K562 (cell line): Measurements from ENCODE around the gene CCDC102B. TPM values are rescaled to one million over a fixed set of nuclear protein-coding genes. Genes with fewer than 3 reads are reported as not detected.

Experiments
- ATAC-seq: fragments of 200-7000 bp; cut with Tn5 transposase; 3 replicates; pipeline ENCODE4 v1.9.1; 2020; ENCODE audit warnings: moderate library complexity
- BruUV-seq: library from RNA; stranded (reverse); fragments of 400-500 nt; replicated peaks from 2 replicates; lab custom pipeline; 2021; lab: Mats Ljungman, UMichigan
- CTCF ChIA-PET: fragments of 300-600 bp; formaldehyde crosslinking; extraction: SDS; loops from one replicate; lab custom pipeline; 2021; ENCODE audit warnings: low intra/inter-chr PET ratio; lab: Yijun Ruan, JAX
- POLR2A ChIA-PET: fragments of 300-600, 350-650 bp; sonication (Branson Sonifier 250); formaldehyde crosslinking; extraction: SDS; loops from one replicate; lab custom pipeline; 2021; ENCODE audit warnings: antibody characterized with exemption, inconsistent platforms; lab: Yijun Ruan, JAX
- DNase-seq, 4 experiments: peaks; one replicate each; pipeline versions ENCODE4 v3.0.0 to v3.0.0-alpha.2; 2011 to 2018; ENCODE audit warnings: low spot score in 3 of 4, mixed read lengths in 3 of 4; ENCODE audit errors: extremely low read depth in 1 of 4
- FAIRE-seq: peaks from 2 replicates; lab custom pipeline; 2011; peaks lifted over from hg19 to GRCh38; lab: Jason Lieb, UNC
- H2AFZ ChIP-seq: 2 replicates; pipeline ENCODE4 v1.6.0; 2011; ENCODE audit warnings: low read depth, low read length, control low read depth, inconsistent platforms
- H3K27ac ChIP-seq: fragments of 200-600 bp; 3 replicates; pipeline ENCODE4 v1.8.0; 2011; ENCODE audit warnings: low read depth, mild to moderate bottlenecking, control low read depth, inconsistent platforms, low read length, moderate library complexity, mixed read lengths; ENCODE audit errors: extremely low read depth
- H3K27me3 ChIP-seq, 2 experiments: fragments of 300-600 bp in 1 of 2; 2 replicates in 1 of 2; 3 replicates in 1 of 2; pipeline versions ENCODE4 v1.6.0 to v1.8.0; 2011; ENCODE audit warnings: inconsistent platforms in 2 of 2, low read length in 2 of 2, mild to moderate bottlenecking in 1 of 2, mixed read lengths in 1 of 2, moderate library complexity in 1 of 2; ENCODE audit not compliant: control insufficient read depth in 2 of 2, insufficient read depth in 2 of 2
- H3K36me3 ChIP-seq: fragments of 300-600 bp; 3 replicates; pipeline ENCODE4 v1.8.0; 2011; ENCODE audit warnings: mild to moderate bottlenecking, low read length, inconsistent platforms; ENCODE audit not compliant: control insufficient read depth, insufficient read depth
- H3K4me1 ChIP-seq, 2 experiments: fragments of 200-600 bp in 1 of 2; replicated peaks in 1 of 2; 2 replicates in 1 of 2; 3 replicates in 1 of 2; pipeline versions ENCODE4 v1.5.1 to v1.8.0; 2011; ENCODE audit warnings: inconsistent platforms in 2 of 2, low read length in 2 of 2, mild to moderate bottlenecking in 1 of 2, mixed read lengths in 1 of 2, moderate library complexity in 1 of 2; ENCODE audit not compliant: control insufficient read depth in 2 of 2, insufficient read depth in 2 of 2
- H3K4me2 ChIP-seq: 2 replicates; pipeline ENCODE4 v1.6.1; 2011; ENCODE audit warnings: low read length, control low read depth, inconsistent platforms, mixed read lengths; ENCODE audit not compliant: insufficient read depth
- H3K4me3 ChIP-seq: fragments of 200-600 bp; sonication (generic), shearing (Covaris generic); 2 replicates; pipeline ENCODE4 v1.5.1; 2016; ENCODE audit warnings: control low read depth, inconsistent platforms
- H3K79me2 ChIP-seq: fragments of 200-600 bp; 3 replicates; pipeline ENCODE4 v1.8.0; 2011; ENCODE audit warnings: low read length, inconsistent platforms; ENCODE audit not compliant: control insufficient read depth, insufficient read depth
- H3K9ac ChIP-seq, 2 experiments: 2 replicates each; pipeline versions ENCODE4 v1.6.0 to v1.6.1; 2011; ENCODE audit warnings: low read depth in 2 of 2, low read length in 2 of 2, control low read depth in 1 of 2, inconsistent platforms in 1 of 2, mild to moderate bottlenecking in 1 of 2, mixed read lengths in 1 of 2; ENCODE audit not compliant: insufficient read depth in 1 of 2
- H3K9me1 ChIP-seq: one replicate; pipeline ENCODE4 v1.6.0; 2011; ENCODE audit warnings: inconsistent platforms, mild to moderate bottlenecking, low read length, moderate library complexity; ENCODE audit not compliant: control insufficient read depth, insufficient read depth
- H3K9me3 ChIP-seq: replicated peaks from 2 replicates; pipeline ENCODE4 v1.5.1; 2011; ENCODE audit warnings: low read depth, low read length, inconsistent platforms; ENCODE audit not compliant: control insufficient read depth, insufficient read depth
- H4K20me1 ChIP-seq: replicated peaks from 2 replicates; pipeline ENCODE4 v1.6.1; 2011; ENCODE audit warnings: low read length, inconsistent platforms, mixed read lengths; ENCODE audit not compliant: control insufficient read depth, insufficient read depth
- CAMTA2 ChIP-seq: fragments of 250-450 bp; sonication (Bioruptor Pico); conservative IDR thresholded peaks from 2 replicates; pipeline ENCODE4 v1.5.1; 2022
- HNRNPL ChIP-seq: fragments of 200-400 bp; formaldehyde crosslinking; IDR thresholded peaks from 2 replicates; pipeline ENCODE4 v1.6.1; 2017; ENCODE audit warnings: low read depth, mild to moderate bottlenecking, low read length
- NCOA2 ChIP-seq, 2 experiments: fragments of 450-650 bp; IDR thresholded peaks; 2 replicates each; pipeline ENCODE4 v1.6.1; 2018; ENCODE audit warnings: mild to moderate bottlenecking in 2 of 2, moderate library complexity in 1 of 2; ENCODE audit not compliant: partially characterized antibody in 2 of 2
- NR4A1 ChIP-seq, 2 experiments: fragments of 250-450 bp in 1 of 2; fragments of 450-650 bp in 1 of 2; sonication (Bioruptor Pico) in 1 of 2; IDR thresholded peaks; 2 replicates each; pipeline versions ENCODE4 v1.4.0 to v1.6.1; 2016 to 2020; ENCODE audit warnings: mild to moderate bottlenecking in 2 of 2, missing compliant biosample characterization in 1 of 2, missing genetic modification characterization in 1 of 2, moderate library complexity in 1 of 2
- RBM39 ChIP-seq: fragments of 200-400 bp; formaldehyde crosslinking; optimal IDR thresholded peaks from 2 replicates; pipeline ENCODE3; 2018; ENCODE audit warnings: low read depth, low read length
- ZBTB17 ChIP-seq: fragments of 450-650 bp; formaldehyde crosslinking; IDR thresholded peaks from 2 replicates; pipeline ENCODE4 v1.4.0; 2020; ENCODE audit warnings: mild to moderate bottlenecking
- ZSCAN29 ChIP-seq: fragments of 450-650 bp; IDR thresholded peaks from 2 replicates; pipeline ENCODE4 v1.6.1; 2017
- WGBS: fragments of 100-300 bp; shearing (Covaris generic); methylation state at CpG from one replicate; pipeline ENCODE4 v1.1.6; 2016; ENCODE audit warnings: low coverage, mixed read lengths; ENCODE audit not compliant: insufficient coverage; ENCODE audit errors: missing lambda C conversion rate; 5-methylcytosine and 5-hydroxymethylcytosine counted together
- in situ Hi-C: fragments of 300-500 bp; cut with MboI; formaldehyde crosslinking; loops from 4 replicates; pipeline ENCODE4 v1.15.0; 2018; ENCODE audit warnings: inconsistent platforms, mixed read lengths
- intact Hi-C: fragments of 100-400 bp; cut with micrococcal nuclease; formaldehyde crosslinking; loops from 2 replicates; pipeline ENCODE4 v1.14.2; 2022
- polyA plus RNA-seq, 8 experiments: library from polyadenylated mRNA; depleted of rRNA in 4 of 8; stranded (reverse) in 5 of 8; unstranded in 3 of 8; fragments of >200 nt; fragmentation: Nextera tagmentation in 2 of 8; fragmentation: Illumina TruSeq in 1 of 8; extraction: Ambion mirVana in 2 of 8; extraction: Trizol in 1 of 8; gene quantifications; 2 replicates each; pipeline versions ENCODE4 v1.2.1 to v1.2.3, GENCODE V29; 2011 to 2014; ENCODE audit warnings: inconsistent platforms in 1 of 8, missing spikeins in 1 of 8
- total RNA-seq, 7 experiments: library from RNA; depleted of rRNA in 6 of 7; stranded (reverse); fragments of >200 nt in 6 of 7; fragmentation: Illumina TruSeq in 2 of 7; extraction: Trizol in 2 of 7; gene quantifications; 2 replicates each; pipeline versions ENCODE4 v1.2.1 to v1.2.3, GENCODE V29; 2011 to 2021; ENCODE audit warnings: low replicate concordance in 1 of 7
- TF ChIP-seq, protein P1 (sequence below): fragments of 450-650 bp; formaldehyde crosslinking; IDR thresholded peaks from 2 replicates; pipeline ENCODE4 v1.4.0; 2020; ENCODE audit warnings: mild to moderate bottlenecking, moderate library complexity
- TF ChIP-seq, protein P2 (sequence below), 2 experiments: fragments of 450-650 bp in 1 of 2; sonication (generic) in 1 of 2; formaldehyde crosslinking; conservative IDR thresholded peaks; 2 replicates each; pipeline versions ENCODE4 v1.4.0 to v1.8.1; 2020 to 2022; ENCODE audit warnings: mild to moderate bottlenecking in 1 of 2, missing genetic modification reagents in 1 of 2
- TF ChIP-seq, protein P3 (sequence below): fragments of 450-650 bp; IDR thresholded peaks from 2 replicates; pipeline ENCODE4 v1.6.1; 2016; ENCODE audit warnings: low read depth
- TF ChIP-seq, protein P4 (sequence below): IDR thresholded peaks from 3 replicates; pipeline ENCODE4 v1.6.1; 2011; ENCODE audit warnings: borderline replicate concordance, mild to moderate bottlenecking; ENCODE audit not compliant: insufficient read length, insufficient read depth

CCDC102B gene
- total and polyA plus RNA-seq, 9 of the 15 experiments (the other 6 are each of a cell fraction or from before 2014, with no cell fraction given) = 0.18 to 1.5 (median 0.73) TPM

DNA sequence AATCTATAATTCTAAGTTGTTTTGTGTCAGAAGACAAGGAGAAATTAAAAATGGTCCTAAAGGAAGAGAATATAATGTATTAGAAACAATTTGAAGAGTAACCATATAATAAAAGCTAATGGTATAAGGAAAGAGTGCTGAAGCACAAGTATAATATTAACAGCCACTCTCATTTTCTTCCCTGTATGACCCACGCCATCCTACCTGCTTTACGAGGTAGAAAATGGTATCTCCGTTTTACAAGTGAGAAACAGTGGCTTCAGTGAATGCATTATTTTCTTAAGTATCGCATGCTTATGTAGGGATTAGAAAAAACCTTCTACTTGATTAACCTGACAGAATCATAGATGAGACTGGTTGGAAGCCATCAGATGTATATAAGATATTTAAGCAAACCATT is 266.2 kb downstream of the CCDC102B start:
- ChIA-PET POLR2A (no interaction called here), CTCF (no interaction called here)
- Histone ChIP-seq H3K9me1 (no peaks in the 10 kb centered on the region), H3K9ac (no peak overlapping the region), H2AFZ (no peak overlapping the region), H3K4me1 (no peaks in the 10 kb centered on the region), H3K79me2 (no peaks in the 10 kb centered on the region), H3K9me3 (no peaks in the 10 kb centered on the region), H3K27me3 (no peaks in the 10 kb centered on the region)
- BruUV-seq = no TSS peak
- ATAC-seq (no peak), FAIRE-seq (no peak)
- WGBS = 0% methylated on average over 4 of the region's 4 CpGs
- in situ Hi-C loops = no loop called here
- TF ChIP-seq, protein P1, sequence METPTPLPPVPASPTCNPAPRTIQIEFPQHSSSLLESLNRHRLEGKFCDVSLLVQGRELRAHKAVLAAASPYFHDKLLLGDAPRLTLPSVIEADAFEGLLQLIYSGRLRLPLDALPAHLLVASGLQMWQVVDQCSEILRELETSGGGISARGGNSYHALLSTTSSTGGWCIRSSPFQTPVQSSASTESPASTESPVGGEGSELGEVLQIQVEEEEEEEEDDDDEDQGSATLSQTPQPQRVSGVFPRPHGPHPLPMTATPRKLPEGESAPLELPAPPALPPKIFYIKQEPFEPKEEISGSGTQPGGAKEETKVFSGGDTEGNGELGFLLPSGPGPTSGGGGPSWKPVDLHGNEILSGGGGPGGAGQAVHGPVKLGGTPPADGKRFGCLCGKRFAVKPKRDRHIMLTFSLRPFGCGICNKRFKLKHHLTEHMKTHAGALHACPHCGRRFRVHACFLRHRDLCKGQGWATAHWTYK (CRISPR knock-in tag) = no peak
- TF ChIP-seq RBM39 = no peak
- TF ChIP-seq, protein P2, sequence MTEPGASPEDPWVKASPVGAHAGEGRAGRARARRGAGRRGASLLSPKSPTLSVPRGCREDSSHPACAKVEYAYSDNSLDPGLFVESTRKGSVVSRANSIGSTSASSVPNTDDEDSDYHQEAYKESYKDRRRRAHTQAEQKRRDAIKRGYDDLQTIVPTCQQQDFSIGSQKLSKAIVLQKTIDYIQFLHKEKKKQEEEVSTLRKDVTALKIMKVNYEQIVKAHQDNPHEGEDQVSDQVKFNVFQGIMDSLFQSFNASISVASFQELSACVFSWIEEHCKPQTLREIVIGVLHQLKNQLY (CRISPR knock-in tag; conservative IDR thresholded peaks at IDR 0.05) = no peak
- no peak for TF ChIP-seq ZSCAN29
- no peak for TF ChIP-seq NR4A1 (CRISPR knock-in tag; IDR thresholded peaks at IDR 0.05)
- TF ChIP-seq NR4A1 (tag; IDR thresholded peaks at IDR 0.05) = no peak
- no peak for TF ChIP-seq NCOA2 (IDR thresholded peaks at IDR 0.05; ENCODE audit: partially characterized antibody in 2 of 2)
- TF ChIP-seq, protein P3, sequence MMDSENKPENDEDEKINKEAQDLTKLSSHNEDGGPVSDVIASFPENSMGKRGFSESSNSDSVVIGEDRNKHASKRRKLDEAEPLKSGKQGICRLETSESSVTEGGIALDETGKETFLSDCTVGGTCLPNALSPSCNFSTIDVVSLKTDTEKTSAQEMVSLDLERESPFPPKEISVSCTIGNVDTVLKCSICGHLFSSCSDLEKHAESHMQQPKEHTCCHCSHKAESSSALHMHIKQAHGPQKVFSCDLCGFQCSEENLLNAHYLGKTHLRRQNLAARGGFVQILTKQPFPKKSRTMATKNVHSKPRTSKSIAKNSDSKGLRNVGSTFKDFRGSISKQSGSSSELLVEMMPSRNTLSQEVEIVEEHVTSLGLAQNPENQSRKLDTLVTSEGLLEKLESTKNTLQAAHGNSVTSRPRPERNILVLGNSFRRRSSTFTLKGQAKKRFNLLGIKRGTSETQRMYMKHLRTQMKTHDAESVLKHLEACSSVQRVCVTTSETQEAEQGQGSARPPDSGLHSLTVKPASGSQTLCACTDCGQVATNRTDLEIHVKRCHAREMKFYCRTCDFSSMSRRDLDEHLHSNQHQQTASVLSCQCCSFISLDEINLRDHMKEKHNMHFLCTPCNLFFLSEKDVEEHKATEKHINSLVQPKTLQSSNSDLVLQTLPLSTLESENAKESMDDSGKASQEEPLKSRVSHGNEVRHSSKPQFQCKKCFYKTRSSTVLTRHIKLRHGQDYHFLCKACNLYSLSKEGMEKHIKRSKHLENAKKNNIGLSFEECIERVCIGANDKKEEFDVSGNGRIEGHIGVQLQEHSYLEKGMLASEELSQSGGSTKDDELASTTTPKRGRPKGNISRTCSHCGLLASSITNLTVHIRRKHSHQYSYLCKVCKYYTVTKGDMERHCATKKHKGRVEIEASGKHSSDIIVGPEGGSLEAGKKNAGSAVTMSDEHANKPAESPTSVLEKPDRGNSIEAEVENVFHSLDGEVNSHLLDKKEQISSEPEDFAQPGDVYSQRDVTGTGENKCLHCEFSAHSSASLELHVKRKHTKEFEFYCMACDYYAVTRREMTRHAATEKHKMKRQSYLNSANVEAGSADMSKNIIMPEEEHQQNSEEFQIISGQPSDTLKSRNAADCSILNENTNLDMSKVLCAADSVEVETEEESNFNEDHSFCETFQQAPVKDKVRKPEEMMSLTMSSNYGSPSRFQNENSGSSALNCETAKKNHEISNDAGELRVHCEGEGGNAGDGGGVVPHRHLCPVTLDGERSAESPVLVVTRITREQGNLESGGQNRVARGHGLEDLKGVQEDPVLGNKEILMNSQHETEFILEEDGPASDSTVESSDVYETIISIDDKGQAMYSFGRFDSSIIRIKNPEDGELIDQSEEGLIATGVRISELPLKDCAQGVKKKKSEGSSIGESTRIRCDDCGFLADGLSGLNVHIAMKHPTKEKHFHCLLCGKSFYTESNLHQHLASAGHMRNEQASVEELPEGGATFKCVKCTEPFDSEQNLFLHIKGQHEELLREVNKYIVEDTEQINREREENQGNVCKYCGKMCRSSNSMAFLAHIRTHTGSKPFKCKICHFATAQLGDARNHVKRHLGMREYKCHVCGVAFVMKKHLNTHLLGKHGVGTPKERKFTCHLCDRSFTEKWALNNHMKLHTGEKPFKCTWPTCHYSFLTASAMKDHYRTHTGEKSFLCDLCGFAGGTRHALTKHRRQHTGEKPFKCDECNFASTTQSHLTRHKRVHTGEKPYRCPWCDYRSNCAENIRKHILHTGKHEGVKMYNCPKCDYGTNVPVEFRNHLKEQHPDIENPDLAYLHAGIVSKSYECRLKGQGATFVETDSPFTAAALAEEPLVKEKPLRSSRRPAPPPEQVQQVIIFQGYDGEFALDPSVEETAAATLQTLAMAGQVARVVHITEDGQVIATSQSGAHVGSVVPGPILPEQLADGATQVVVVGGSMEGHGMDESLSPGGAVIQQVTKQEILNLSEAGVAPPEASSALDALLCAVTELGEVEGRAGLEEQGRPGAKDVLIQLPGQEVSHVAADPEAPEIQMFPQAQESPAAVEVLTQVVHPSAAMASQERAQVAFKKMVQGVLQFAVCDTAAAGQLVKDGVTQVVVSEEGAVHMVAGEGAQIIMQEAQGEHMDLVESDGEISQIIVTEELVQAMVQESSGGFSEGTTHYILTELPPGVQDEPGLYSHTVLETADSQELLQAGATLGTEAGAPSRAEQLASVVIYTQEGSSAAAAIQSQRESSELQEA = no peak
- no peak for TF ChIP-seq HNRNPL
- TF ChIP-seq, protein P4, sequence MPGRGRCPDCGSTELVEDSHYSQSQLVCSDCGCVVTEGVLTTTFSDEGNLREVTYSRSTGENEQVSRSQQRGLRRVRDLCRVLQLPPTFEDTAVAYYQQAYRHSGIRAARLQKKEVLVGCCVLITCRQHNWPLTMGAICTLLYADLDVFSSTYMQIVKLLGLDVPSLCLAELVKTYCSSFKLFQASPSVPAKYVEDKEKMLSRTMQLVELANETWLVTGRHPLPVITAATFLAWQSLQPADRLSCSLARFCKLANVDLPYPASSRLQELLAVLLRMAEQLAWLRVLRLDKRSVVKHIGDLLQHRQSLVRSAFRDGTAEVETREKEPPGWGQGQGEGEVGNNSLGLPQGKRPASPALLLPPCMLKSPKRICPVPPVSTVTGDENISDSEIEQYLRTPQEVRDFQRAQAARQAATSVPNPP = no peak
- no peak for TF ChIP-seq ZBTB17 (CRISPR knock-in tag)
- TF ChIP-seq CAMTA2 (CRISPR knock-in tag) = no peak
- TF ChIP-seq, all 486 proteins: peak for 0
- Histone ChIP-seq H3K27ac (no peak overlapping the region), H3K36me3 (no peaks in the 10 kb centered on the region), H3K4me3 (no peak overlapping the region), H3K4me2 (no peak overlapping the region), H4K20me1 (no peaks in the 10 kb centered on the region)
- no peak for DNase-seq
- intact Hi-C loops = no loop called here
